ENCODE data around the gene TTLL9.

TTLL9 gene

DNA sequence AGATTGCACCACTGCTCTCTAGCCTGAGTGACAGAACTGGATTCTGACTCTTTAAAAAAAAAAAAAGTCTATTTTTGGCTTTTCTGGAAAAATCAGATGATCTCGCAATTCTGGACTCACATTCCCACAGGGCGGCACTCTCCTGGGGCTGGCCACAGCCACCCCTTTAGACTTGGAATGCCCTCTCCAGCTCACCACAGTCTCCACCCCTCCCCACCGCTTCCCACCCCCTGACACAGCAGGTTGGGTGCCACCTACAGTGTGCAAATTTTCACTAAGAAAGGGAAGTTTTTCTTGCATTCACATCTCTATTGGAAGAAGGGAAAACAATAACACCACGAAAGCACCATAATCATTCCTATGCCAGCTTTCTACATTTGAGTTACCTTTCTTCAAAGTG lies 66.0 kb downstream of the TTLL9 start:
- in situ Hi-C loops (cut with MboI; ENCODE audit: low sequenced_read_pairs), result no loop called here

DNA sequence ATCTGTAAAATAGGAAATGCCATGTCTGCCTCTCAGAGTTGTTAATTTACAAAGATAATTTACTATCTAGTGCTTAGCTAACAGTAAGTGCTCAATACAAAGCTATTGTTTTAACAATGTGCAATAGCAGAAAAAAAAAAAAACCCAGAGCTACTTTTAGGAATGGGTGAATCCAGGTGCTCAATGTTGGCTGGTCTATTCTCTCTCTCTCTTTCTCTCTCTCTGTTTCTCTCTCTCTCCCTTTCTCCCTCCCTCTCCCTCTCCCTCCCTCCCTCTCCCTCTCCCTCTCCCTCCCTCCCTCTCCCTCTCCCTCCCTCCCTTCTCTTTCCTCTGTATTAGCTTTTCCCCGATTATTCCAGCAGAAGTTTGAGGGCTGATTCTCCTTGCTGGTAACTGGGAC lies 67.4 kb downstream of the TTLL9 start:
- in situ Hi-C loops (cut with MboI; ENCODE audit: low sequenced_read_pairs), result no loop called here

DNA sequence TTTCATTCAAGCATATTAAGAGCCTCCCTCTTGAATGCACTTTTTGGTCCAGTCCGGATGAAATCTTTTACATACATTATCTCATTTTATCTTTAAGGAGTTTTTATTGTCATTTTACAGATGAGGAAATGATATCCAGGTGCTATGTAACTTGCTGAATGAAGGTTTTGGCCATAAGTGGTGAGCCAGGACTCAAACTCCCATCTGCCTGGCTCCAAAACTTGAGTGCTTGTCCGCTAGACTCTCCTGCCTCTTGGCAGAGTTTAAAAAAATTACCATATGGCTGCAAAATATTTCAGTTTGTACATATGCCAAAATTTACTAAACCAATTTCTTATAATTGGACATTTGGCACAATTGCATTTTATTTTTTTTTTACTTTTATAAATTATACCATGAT lies 69.2 kb downstream of the TTLL9 start:
- in situ Hi-C loops (cut with MboI; ENCODE audit: low sequenced_read_pairs), result no loop called here

DNA sequence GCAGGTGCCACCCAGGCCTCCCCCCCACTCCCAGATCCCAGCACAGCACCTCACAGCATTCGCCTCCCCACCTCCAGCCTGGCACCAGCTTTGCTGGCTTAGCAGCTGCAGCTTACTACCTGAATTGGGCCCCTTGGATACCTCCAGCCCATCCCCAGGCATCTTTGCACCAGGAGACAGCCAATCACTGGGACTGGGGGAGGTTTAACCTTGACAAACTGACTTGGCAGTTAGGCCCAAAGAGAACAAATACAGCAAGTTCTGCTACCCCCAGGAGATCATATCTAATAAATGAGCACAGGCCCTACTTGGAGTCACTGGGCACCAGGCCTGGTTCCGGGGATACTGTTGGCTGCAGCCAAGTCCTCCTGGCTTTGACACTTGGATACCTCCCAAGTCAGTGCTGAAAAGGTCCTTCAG lies 72.6 kb downstream of the TTLL9 start:
- in situ Hi-C loops (cut with MboI; ENCODE audit: low sequenced_read_pairs), result no loop called here

DNA sequence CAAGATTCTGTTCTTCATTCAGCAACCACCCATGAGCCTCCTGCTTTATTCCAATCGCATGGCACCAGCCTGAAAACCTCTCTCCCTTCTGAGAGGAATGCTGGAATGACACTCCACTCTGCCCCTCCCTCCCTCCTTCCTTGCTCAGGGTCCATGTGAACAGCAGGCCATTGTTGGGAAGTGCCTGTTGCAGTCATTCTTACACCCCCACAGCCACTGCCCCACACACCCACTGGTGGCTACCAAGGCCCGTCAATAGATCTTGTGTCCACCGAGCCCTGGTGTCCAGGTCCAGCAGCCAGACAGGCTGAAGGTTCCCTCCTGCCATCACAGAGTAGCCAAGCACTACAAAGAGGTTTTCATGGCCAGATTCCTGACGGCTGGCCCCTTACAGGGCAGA lies 74.9 kb downstream of the TTLL9 start:
- in situ Hi-C loops (cut with MboI; ENCODE audit: low sequenced_read_pairs), result no loop called here

DNA sequence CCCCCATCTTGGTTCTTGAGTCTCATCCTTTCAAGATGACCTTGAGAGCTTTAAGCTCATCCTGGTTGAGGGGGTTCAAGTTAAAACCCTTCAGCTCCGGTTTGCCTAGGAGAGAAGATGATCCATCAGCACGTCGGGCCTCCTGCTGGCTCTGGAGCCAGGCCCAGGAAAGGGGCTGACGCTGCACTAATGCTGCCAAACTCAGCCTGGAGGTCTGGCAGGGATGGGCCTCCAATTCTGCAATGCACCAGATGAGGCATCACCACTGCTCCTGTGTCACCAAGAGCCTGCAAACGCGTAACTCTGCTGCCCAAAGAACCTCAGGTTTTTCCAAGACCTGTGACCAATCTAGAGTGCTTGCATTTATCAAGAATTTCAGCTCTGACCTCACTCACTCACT lies 75.4 kb downstream of the TTLL9 start:
- in situ Hi-C loops (cut with MboI; ENCODE audit: low sequenced_read_pairs), result no loop called here

DNA sequence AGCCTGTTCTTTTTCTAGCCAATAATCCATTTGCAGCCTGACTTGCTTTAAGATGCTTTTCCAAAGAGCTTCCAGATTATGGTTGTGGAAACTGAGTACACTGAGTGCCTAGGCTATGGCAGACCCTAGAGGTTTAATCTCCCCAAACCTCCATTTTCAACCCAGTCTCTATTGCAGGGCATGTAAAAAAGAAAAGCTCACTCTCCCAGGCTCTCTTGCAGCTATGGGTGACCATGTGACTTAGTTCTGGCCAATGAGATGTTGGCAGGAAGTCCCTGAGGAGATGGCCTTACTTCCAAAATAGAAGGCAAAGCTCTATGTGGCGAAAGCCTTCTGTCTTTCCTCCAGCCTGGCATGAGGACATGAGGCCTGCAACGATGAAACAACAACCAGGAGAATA lies 77.6 kb downstream of the TTLL9 start:
- in situ Hi-C loops (cut with MboI; ENCODE audit: low sequenced_read_pairs), result no loop called here

DNA sequence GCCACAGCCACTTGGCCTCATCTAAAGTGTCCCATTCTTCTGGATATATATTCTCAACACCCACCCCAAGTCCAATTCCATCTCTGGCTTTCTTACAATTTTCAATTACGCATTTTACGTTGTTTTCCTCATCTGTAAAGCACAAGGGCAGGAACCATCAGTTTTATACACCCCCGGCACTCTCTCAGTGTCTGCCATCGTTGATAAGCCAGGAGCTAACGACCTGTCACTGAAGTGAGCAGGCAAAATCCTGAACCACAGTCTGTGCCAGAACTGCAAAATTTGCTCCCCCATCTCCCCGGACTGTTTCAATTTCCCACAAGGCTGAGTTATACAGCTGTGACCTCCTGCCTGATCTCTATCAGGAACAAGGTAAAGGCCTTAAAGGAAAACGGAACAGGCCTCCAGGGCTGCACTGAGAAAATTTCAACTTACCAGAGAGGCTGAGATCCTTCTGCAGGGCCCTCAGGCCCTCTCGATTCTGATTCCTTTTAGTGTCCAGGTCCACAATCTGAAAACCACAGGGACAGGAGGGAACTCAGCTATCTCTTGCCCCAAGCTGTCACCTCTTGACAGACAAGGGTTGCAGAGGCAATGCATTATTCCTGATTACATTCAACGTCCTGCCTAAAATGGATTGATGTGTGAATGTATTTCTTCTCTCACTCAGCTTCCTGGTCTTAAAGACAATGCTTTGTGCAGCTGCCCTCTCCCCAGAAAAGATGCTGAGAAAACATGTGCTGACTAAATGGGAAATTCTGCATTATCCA lies 79.6 kb downstream of the TTLL9 start:
- in situ Hi-C loops (cut with MboI; ENCODE audit: low sequenced_read_pairs), result no loop called here

DNA sequence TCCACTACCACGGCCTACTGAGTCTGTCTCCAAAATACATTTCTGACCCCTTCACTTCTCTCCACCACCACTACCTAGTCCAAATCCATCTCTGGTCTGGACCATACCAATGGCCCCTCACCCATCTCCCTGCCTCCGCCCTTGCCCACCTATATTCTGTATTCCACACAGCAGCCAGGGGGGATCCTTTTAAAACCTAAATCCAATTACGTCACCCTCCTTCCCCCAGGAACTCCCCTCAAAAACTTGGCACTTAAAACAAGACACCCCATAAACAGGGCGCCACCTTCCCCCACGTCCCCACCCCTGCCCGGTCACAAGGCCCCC lies 80.7 kb downstream of the TTLL9 start:
- in situ Hi-C loops (cut with MboI; ENCODE audit: low sequenced_read_pairs), result no loop called here

DNA sequence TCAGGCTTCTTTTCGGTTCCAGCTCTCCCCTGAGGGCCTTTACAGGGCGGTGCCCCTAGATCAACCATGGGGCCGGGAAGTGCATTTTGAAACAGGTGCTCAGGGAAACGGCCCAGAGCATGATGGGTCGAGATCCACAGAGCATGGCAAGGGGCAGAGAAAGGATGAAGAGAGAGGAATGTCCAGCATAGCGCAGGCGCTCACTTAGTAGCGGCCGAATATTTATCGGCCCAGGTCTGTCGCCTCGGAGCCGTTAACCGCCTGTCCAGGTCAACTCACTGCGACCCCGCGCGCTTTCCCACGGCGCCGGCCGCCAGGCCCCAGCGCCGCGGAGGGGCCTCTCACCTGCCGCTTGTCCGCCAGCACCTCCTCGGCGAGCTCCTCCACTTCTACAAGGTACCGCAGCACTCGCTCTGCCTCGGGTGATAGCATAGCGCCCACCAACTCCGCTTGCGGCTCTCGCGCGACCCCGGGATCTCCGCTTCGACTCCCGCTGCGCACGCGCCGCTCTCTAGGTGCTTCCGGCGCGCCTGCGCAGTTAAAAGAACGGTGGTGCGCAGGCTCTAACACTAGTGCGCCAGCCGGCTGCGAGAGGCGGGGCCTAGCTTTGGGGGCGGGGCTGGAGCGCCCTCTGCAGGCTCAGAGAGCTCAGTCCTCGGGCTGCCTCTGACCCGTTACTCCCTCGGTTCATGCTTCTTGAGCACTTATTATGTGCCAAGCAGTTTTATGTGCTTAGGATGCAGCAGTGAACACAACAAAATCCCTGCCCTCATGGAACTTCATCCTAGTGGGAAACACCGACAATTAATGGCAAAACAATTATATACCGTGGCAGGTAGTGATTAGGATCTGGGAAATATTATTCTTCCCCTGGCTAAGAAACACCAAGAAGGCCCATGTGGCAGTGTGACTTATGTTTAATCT lies 81.4 kb downstream of the TTLL9 start, which contains the start of gene PDRG1:
TSS of gene PDRG1 (minus strand) at position 517 of the 924 bp plus-strand sequence. CDS start at position 432, 85 bp downstream.
- in situ Hi-C loops (cut with MboI; ENCODE audit: low sequenced_read_pairs), result no loop called here

DNA sequence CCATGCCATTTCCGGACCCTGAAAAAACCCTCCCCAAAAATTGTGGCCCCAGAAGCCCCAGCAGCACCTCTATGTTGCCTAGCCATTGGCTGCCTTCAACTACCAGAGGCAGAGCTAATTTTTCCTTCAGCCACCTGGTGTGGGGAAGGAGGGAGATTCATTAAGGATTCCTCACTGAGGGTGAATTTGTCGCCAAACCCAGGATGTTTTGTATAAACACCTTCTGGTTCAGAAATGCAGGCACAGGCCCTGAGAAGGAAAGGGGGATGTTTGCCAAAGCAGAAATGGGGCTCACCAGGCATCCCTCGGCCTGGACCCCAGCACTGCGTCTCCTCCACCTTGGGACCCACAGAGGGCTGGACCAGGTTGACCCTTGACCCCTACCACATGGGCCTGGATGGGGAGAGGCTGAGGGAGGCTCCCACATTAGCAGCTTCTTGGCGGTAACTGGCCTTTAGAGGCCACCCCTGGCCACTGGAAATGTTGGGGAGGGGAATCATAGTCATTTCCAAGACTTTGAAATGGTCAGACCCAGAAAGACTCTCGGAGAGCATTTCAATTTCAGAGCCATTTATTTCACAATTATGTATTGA lies 83.2 kb downstream of the TTLL9 start:
- in situ Hi-C loops (cut with MboI; ENCODE audit: low sequenced_read_pairs), result no loop called here

DNA sequence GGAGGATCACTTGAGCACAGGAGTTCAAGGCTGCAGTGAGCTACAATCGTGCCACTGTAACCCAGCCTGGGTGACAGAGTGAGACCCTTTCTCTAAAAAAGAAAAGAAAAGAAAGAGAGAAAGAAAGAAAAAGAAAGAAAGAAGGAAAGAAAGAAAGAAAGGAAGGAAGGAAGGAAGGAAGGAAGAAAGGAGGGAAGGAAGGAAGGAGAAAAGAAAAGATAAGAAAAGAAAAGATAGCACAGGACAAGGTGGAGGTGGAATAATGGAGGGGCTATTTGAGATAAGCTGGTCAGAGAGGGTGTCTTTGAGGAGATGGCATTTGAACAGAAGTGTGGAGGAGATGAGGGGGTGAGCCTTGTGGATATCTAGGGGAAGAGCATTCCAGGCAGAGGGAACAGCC lies 84.1 kb downstream of the TTLL9 start:
- in situ Hi-C loops (cut with MboI; ENCODE audit: low sequenced_read_pairs), result no loop called here

DNA sequence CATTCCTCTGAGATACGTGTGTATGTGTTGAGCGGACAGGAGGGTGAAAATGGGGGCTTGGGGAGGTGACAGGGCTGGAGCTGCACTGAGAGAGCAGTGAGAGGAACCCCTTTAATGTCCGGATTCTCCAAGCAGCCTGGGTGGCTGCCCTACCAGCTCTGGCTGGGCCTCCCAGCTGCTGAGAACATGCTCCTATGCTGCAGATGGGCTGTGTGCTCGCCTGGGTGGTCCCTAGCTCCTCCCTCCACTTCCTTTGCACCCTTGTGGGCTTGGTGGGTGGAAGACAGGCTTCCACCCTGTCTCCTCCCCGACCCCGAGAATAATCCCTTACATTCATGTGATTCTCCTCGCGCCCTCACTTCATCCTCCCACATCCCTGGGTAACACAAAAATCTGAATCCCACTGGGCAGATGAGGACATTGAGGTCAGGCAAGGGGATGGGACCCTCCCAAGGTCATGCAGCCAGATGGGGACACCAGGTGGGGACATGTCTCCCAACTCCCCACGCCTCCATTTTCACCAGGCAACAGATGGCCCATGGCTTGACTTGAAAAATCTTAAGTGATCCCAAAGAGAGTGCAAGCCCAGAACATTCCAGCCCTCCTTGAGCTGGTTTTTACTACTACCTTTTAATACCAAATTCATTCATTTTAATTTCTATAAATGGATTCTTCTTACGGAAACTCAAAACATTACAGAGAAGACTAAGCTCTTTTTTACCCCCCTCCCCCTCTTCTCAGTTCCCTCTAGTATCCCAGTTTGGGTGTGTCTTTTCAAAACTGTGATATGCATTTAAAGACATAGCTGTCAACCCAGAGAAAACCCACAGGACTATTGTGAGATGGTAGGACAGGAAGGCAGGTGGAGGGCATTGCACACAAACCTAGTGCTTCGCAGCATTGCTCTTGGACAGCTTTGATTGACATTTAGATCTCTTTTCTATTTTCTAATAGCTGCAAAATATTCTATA lies 86.4 kb downstream of the TTLL9 start:
- in situ Hi-C loops (cut with MboI; ENCODE audit: low sequenced_read_pairs), result no loop called here

DNA sequence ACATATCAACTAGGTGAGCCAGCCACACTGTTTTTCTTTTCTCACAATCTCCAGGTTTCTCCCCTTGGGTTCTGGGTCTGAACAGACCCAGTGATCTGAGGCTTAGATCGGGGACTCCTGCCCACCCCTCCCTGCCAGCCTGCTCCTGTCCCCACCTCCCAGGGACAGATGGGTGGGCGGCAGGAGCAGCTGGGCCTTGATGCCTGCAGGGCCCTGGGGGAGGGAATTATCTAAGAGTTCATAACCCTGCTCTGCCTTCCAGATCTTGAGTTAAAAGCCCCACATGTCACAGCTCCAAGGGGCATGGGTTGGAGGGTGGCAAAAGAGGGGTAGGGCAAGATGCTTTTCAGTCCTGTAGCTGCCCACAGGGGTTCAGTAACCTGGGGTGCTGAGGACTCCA lies 92.3 kb downstream of the TTLL9 start:
- in situ Hi-C loops (cut with MboI; ENCODE audit: low sequenced_read_pairs), result no loop called here

DNA sequence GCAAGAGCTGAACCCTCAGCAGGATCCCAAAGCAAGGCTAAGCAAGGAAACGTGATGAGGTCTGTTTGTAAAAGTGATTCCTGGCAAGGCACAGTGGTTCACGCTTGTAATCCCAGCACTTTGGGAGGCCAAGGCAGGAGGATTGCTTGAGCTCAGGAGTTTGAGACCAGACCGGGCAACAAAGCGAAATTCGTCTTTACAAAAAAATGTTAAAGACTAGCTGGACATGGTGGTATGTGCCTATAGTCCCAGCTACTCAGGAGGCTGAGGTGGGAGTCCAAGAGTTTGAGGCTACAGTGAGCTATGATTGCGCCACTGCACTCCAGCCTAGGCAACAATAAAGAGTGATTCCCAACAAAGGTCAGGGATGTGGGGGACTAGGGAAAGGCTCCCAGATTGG lies 93.5 kb downstream of the TTLL9 start:
- in situ Hi-C loops (cut with MboI; ENCODE audit: low sequenced_read_pairs), result no loop called here

DNA sequence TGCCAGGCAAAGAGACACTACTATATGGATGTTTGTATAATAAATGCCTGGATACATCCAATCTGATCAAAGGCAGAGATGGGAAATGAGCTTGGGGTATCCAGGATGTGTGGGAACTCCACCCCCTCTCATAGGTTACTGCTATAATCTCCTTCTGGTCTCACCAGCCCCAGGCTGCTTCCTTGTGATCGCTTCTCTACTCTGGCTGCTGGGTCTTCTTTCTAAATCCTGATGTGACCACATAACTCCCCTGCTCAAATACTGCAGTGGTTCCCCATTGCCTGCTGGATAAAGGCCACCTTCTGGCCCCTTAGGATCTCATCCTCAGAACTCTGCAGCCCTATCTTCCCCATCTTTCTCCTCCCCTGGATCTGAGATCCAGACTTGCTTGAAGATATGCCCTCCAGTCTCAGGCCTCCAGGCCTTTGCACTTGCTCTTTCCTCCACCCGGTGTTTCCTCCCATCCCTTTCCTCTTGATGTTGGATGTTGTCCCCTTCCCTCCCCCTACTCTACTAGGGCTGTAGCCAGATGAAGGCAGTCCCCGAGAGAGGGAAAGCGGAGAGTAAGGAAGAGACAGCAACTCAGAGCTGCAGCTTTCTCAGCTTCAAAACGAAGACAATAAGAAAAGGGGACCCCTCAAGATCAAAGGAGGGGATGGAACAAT lies 96.7 kb downstream of the TTLL9 start:
- in situ Hi-C loops (cut with MboI; ENCODE audit: low sequenced_read_pairs), result no loop called here

DNA sequence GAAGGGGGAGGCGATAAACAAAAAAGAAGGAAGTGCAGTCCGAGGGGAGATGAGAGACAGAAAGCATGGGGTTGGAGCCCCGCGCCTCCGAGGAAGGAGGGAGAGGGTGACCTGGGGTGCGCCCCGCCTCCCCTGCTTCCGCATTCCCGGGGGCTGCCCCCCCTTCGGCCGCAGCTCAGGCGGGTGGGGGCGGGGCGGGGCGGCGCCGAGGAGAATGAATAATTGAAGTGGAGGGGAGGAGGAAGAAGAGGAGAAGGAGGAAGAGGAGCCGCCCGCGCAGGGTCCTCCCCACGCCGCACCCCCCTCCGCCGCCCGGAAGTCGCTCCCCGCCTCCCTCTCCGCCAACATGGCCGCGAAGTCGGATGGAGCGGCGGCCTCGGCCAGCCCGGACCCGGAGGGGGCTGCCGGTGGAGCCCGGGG lies 97.4 kb downstream of the TTLL9 start, which contains the start of gene XKR7:
TSS of gene XKR7 (plus strand) at position 322 of the 420 bp plus-strand sequence. CDS start at position 347, 25 bp downstream.
- in situ Hi-C loops (cut with MboI; ENCODE audit: low sequenced_read_pairs), result no loop called here

DNA sequence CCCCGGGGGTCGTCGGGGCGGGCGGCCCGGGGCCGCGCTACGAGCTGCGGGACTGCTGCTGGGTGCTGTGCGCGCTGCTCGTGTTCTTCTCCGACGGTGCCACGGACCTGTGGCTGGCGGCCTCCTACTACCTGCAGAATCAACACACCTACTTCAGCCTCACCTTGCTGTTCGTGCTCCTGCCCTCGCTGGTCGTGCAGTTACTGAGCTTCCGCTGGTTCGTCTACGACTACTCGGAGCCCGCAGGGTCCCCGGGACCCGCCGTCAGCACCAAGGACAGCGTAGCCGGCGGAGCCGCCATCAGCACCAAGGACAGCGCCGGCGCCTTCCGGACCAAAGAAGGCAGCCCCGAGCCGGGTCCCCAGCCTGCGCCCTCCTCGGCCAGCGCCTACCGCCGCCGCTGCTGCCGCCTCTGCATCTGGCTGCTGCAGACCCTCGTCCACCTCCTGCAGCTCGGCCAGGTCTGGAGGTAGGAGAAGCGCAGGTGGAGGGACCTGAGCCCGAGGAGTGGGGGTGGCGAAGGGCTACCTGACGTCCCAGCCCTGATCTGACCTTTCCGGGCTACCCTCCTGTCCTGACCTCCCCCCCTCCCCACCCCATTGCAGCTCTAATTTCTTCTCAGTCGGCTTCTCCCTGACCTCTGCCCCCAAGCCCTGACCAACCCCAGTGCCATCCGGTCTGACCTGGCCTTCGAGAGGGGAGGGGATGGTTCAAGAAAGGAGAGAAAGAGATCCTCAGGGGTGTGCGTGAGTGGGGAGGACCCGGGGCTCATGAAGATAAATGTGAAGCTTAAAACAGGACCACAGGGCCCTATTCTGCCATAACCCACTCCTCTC lies 98.1 kb downstream of the TTLL9 start:
- in situ Hi-C loops (cut with MboI; ENCODE audit: low sequenced_read_pairs), result no loop called here

DNA sequence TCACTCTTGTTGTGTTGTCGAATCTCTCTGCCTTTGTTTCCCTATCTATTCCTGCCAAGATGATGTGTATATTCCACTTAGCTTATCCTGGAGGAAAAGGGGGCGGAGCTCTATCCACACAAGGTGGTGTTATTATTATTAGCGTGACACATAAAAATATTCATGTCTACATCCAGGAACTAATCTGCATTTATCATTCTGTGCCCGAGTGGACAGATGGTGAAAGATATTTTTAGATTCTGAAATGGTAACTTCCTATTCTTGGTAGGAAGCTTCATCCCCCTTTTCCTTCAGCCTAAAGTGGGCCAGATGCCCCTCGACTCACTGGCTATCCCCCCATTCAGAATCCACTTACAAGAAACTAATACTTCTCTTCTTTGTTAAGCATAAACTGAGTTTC lies 99.6 kb downstream of the TTLL9 start:
- in situ Hi-C loops (cut with MboI; ENCODE audit: low sequenced_read_pairs), result no loop called here
